Activated naive CD4-positive, alpha-beta T cell treated with anti-CD3 and anti-CD28 coated beads for 36 hours (primary cell): ENCODE data around the gene TMSB4Y. TPM values are rescaled to one million over a fixed set of nuclear protein-coding genes. Genes with fewer than 3 reads are reported as not detected.

Experiments
- CTCF ChIA-PET: fragments of 350-600 bp; sonication (Branson Sonifier 250); formaldehyde crosslinking; loops from one replicate; lab custom pipeline; 2021; ENCODE audit warnings: antibody characterized with exemption; lab: Charles Lee
- DNase-seq: peaks from one replicate; pipeline ENCODE4 v3.0.0-alpha.2; 2020
- H3K27ac Mint-ChIP-seq: one replicate; pipeline ENCODE4 v1.8.0; 2021; ENCODE audit warnings: mild to moderate bottlenecking, mixed read lengths
- H3K27me3 Mint-ChIP-seq: one replicate; pipeline ENCODE4 v1.8.0; 2021; ENCODE audit warnings: low read depth, mixed read lengths
- H3K36me3 Mint-ChIP-seq: one replicate; pipeline ENCODE4 v1.8.0; 2021; ENCODE audit warnings: low read depth, mixed read lengths
- H3K4me1 Mint-ChIP-seq: one replicate; pipeline ENCODE4 v1.8.0; 2021; ENCODE audit warnings: low read depth, mixed read lengths
- H3K4me3 Mint-ChIP-seq: one replicate; pipeline ENCODE4 v1.8.0; 2021; ENCODE audit warnings: mild to moderate bottlenecking, moderate library complexity, mixed read lengths
- H3K9me3 Mint-ChIP-seq: one replicate; pipeline ENCODE4 v1.8.0; 2021; ENCODE audit warnings: mixed read lengths
- intact Hi-C: fragments of 100-400 bp; cut with micrococcal nuclease; formaldehyde crosslinking; loops from one replicate; pipeline ENCODE4 v1.15.1; 2023
- total RNA-seq, 2 experiments: library from RNA; stranded (reverse); gene quantifications; one replicate each; pipeline ENCODE4 v1.2.3, GENCODE V29; 2021

TMSB4Y gene
- total RNA-seq: 1 to 10 TPM; 1.4 to 1.6 TPM

DNA sequence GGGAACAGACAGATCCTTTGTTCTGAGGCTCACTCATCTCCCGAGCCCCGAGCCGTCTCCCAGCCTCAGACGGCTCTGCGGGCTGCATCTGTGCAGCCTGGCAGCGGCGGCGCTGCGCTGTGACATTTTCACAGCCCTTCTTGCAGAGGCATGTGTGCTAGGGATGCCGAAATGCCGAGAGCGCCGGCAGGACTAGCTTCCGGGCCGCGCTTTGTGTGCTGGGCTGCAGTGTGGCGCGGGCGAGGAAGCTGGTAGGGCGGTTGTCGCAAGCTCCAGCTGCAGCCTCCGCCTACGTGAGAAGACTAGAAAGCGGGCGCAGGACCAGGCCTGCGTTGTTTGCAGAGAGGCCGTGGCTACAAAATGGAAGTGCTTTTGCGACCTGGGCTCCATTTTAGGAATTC is at the start of gene TMSB4Y:
TSS of gene TMSB4Y (plus strand) at position 332 of the 401 bp plus-strand sequence.
- CTCF ChIA-PET: no interaction called here
- Mint-ChIP-seq H3K4me1 (peaks cover 11% of the 10 kb centered on the region), H3K27me3 (no peaks in the 10 kb centered on the region), H3K9me3 (no peaks in the 10 kb centered on the region), H3K36me3 (no peaks in the 10 kb centered on the region), H3K4me3 (peak within 1 kb of the TSS; percentile 82), H3K27ac (peak within 1 kb of the TSS; percentile 91)
- peak; percentile 70 for DNase-seq
- intact Hi-C loops: loop anchor here (1.0 to 10.0 kb wide), 3 partner anchors 49 to 342 kb away; no protein-coding TSS in a partner anchor

DNA sequence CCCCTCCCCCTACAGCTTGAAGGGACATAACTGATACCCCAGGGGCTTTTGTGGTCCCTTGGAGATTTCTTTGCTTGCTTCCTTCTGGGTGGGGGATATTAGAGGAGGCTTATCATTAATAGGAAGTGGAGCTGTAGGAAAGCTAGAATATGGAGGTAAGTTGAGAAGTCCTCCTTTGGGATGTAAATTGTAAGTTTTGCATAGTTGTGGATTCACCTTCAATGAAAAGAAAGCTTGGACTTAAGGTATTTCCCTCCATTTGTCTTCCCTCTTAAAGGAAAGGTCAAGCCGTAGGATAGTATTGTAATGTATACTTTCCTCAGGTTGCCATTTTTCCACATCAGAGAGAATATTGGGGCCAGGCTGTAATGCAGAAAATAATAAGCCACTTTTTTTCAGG is 39.5 kb upstream of the TMSB4Y start:
- Mint-ChIP-seq H3K27ac (no peak overlapping the region), H3K9me3 (no peaks in the 10 kb centered on the region), H3K4me1 (no peaks in the 10 kb centered on the region), H3K36me3 (no peaks in the 10 kb centered on the region), H3K4me3 (no peak overlapping the region), H3K27me3 (no peaks in the 10 kb centered on the region)
- CTCF ChIA-PET: no interaction called here
- intact Hi-C loops: no loop called here
- DNase-seq: no peak

DNA sequence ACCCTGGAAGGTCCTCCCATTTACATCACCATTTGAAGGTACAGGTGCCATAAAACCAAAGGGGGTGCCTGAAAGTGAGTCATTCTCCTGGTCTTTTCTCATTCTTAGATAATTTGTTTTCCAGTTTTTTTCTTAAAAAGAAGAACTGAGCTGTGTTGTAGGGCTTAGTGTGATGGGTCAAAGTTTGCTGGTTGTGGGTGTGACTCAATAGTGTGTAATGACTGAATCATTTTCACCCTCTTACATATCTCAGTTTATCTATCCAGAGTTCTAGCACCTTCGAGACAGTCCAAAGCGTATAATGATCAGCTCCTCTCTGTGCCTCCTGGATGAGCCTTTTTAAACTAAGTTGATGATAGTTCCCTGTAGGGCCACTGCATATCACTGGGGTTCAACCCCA is 32.6 kb upstream of the TMSB4Y start:
- Mint-ChIP-seq H3K27me3 (no peaks in the 10 kb centered on the region), H3K4me3 (no peak overlapping the region), H3K36me3 (no peaks in the 10 kb centered on the region), H3K4me1 (no peaks in the 10 kb centered on the region), H3K9me3 (peaks cover 21% of the 10 kb centered on the region), H3K27ac (no peak overlapping the region)
- CTCF ChIA-PET: no interaction called here
- intact Hi-C loops: no loop called here
- DNase-seq: no peak

DNA sequence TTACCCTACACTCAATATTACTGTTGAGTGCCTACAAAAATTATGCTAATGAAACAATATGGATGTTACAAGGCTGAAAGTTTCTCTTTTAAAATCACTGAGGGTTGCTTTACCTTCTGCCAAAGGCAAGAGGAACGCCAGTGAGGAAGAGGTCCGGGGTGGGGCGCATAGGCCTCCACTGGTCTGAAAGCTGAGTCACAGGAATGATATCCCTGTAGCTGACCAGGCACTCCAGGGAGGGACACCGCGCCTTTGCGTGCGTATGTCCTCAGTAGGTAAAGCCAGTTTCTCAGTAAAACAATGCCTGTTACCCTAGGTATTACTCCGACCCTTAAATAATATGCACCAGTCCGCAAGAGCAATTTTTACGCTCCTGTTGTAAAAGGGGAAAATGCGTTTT is 1.4 kb upstream of the TMSB4Y start:
- DNase-seq: no peak
- Mint-ChIP-seq H3K27me3 (no peaks in the 10 kb centered on the region), H3K27ac (no peak overlapping the region), H3K4me3 (no peak overlapping the region), H3K36me3 (no peaks in the 10 kb centered on the region), H3K4me1 (peaks cover 9% of the 10 kb centered on the region), H3K9me3 (no peaks in the 10 kb centered on the region)
- CTCF ChIA-PET: no interaction called here
- intact Hi-C loops: loop anchor here (5.0 to 10.0 kb wide), 2 partner anchors 50 to 267 kb away; no protein-coding TSS in a partner anchor

DNA sequence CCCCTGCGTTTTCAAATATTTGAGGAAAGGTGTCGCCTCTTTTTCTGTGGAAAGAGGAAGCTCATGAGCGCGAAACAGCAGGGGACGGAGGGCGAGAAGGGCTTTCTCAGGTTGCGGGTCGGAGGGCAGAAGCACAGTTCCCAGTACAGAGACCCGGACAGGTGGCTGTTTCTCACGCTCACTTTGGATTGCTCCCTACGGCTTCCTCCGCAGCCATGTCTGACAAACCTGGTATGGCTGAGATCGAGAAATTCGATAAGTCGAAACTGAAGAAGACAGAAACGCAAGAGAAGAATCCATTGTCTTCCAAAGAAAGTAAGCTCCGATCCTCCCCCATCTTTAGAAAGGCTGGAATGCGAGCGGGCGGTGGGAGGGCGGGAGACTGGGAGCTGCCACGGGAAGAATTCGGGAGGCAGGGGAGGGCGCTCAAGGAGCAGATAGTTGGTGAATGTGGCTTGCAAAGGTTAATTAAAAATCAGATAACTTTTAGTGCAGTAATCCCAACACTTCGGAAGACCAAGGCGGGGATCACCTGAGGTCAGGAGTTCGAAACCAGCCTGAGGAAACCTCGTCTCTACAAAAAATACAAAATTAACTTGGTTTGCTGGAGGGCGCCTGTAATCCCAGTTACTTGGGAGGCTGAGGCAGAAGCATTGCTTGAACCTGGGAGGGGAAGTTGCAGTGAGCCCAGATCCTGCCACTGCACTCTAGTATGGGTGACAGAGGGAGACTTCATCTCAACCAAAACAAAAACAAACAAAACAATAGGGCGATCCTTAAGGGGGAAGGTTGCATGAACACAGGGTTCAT is 627 bp downstream of the TMSB4Y start:
- CTCF ChIA-PET: interaction anchor here (0.6 kb wide), 1 partner anchor 47 kb away, joined by 4 read pairs; no protein-coding TSS in a partner anchor
- intact Hi-C loops: loop anchor here (2.0 to 10.0 kb wide), 3 partner anchors 48 to 270 kb away; no protein-coding TSS in a partner anchor
- H3K27ac Mint-ChIP-seq: peak overlapping the region; percentile 91
- peaks cover 11% of the 10 kb centered on the region for H3K4me1 Mint-ChIP-seq
- no peaks in the 10 kb centered on the region for H3K9me3 Mint-ChIP-seq
- no peaks in the 10 kb centered on the region for H3K27me3 Mint-ChIP-seq
- no peaks in the 10 kb centered on the region for H3K36me3 Mint-ChIP-seq
- peak overlapping the region; percentile 82 for H3K4me3 Mint-ChIP-seq
- DNase-seq: peak; percentile 12

DNA sequence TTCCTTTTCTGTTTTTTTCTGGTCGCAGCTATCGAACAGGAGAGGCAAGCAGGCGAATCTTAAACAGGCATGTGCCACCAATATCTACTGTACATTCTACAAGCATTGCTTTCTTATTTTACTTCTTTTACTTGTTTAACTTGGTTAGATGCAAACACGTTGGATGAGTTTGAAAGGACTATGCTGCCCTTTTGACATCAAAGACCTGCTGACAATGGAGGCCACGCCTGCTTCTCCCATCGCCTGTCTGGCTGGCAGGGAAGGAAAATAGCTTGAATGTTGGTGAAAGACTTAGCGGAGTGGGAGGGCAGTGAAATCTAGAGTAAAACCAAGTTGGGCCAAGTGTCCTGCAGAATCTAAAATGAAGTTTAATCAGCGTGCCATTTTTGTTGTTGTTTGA is 1.5 kb downstream of the TMSB4Y start:
- no peaks in the 10 kb centered on the region for H3K36me3 Mint-ChIP-seq
- no peak for DNase-seq
- H3K4me1 Mint-ChIP-seq: peaks cover 11% of the 10 kb centered on the region
- H3K27ac Mint-ChIP-seq: no peak overlapping the region
- CTCF ChIA-PET: no interaction called here
- no peaks in the 10 kb centered on the region for H3K27me3 Mint-ChIP-seq
- intact Hi-C loops: loop anchor here (1.0 to 10.0 kb wide), 4 partner anchors 230 to 798 kb away; no protein-coding TSS in a partner anchor
- H3K4me3 Mint-ChIP-seq: peak overlapping the region; percentile 82
- no peaks in the 10 kb centered on the region for H3K9me3 Mint-ChIP-seq

DNA sequence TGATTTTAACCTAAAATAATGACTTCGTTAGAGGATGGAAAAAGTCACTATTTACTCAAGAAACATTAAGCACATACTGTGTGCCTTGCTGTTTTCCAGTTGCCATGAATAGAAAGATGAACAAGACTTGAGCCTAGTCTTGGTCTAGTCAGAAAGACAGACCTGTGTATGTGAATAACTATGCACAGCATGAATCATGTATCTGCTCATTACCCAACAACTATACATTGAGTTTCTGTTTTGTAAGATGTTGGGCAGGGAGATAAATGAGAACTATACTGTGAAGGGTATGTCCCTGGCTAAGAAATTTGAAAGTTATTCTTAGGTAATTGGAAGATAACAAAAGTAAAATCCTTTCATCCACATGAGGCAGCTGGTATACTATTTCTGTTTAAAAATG is 4.3 kb downstream of the TMSB4Y start:
- no peak for DNase-seq
- Mint-ChIP-seq H3K4me1 (peaks cover 13% of the 10 kb centered on the region), H3K27ac (no peak overlapping the region), H3K9me3 (no peaks in the 10 kb centered on the region), H3K27me3 (no peaks in the 10 kb centered on the region), H3K4me3 (no peak overlapping the region), H3K36me3 (peaks cover 2% of the 10 kb centered on the region)
- intact Hi-C loops: loop anchor here (5.0 to 10.0 kb wide), 2 partner anchors 273 to 801 kb away; no protein-coding TSS in a partner anchor
- CTCF ChIA-PET: interaction anchor here (1.1 kb wide), 1 partner anchor 24 kb away, joined by 3 read pairs; no protein-coding TSS in a partner anchor

DNA sequence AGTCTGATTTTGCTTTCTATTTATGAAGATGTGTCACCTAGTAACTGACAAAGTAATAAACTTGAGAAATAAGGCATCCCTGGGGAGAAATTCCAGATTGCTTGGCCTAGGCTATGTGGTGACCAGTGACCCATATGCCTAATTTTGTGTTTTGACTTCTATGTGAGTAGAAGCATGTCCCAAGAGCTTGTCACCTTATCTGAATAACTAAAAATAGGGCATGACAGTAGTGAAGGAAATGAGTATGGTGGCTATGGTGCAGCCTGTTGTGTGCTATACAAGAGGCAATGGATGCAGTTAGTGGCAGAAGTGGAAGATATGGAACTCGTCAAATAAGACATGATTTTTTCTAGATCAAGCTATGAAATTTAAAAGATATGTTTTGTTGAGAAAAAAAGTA is 15.3 kb downstream of the TMSB4Y start:
- Mint-ChIP-seq H3K27me3 (no peaks in the 10 kb centered on the region), H3K4me1 (no peaks in the 10 kb centered on the region), H3K36me3 (peaks cover 8% of the 10 kb centered on the region), H3K27ac (no peak overlapping the region), H3K9me3 (peaks cover 6% of the 10 kb centered on the region), H3K4me3 (no peak overlapping the region)
- intact Hi-C loops: no loop called here
- no peak for DNase-seq
- CTCF ChIA-PET: no interaction called here

DNA sequence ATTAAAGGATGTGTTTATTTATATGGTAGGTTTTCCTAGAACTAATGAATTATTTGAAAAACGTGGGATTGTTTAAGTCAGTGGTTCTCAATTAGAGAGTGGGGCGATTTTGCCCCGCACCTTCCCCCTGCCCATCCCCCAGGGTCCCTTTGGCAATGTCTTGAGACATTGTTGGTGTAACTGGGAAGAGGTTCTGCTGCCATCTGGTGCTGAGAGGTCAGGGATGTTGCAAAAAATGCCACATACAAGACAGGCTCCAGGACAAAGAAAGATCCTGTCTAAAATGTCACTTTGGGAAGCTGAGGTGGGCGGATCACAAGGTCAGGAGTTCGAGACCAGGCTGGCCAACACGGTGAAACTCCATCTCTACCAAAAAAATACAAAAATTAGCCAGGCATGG is 25.8 kb downstream of the TMSB4Y start:
- intact Hi-C loops: loop anchor here (1.0 kb wide), 2 partner anchors 228 to 293 kb away; no protein-coding TSS in a partner anchor
- H3K4me1 Mint-ChIP-seq: no peaks in the 10 kb centered on the region
- no peak overlapping the region for H3K4me3 Mint-ChIP-seq
- H3K9me3 Mint-ChIP-seq: peaks cover 3% of the 10 kb centered on the region
- H3K27me3 Mint-ChIP-seq: no peaks in the 10 kb centered on the region
- CTCF ChIA-PET: interaction anchor here (0.6 kb wide), 1 partner anchor 230 kb away, joined by 3 read pairs; no protein-coding TSS in a partner anchor
- peak; percentile 32 for DNase-seq
- no peak overlapping the region for H3K27ac Mint-ChIP-seq
- H3K36me3 Mint-ChIP-seq: no peaks in the 10 kb centered on the region

DNA sequence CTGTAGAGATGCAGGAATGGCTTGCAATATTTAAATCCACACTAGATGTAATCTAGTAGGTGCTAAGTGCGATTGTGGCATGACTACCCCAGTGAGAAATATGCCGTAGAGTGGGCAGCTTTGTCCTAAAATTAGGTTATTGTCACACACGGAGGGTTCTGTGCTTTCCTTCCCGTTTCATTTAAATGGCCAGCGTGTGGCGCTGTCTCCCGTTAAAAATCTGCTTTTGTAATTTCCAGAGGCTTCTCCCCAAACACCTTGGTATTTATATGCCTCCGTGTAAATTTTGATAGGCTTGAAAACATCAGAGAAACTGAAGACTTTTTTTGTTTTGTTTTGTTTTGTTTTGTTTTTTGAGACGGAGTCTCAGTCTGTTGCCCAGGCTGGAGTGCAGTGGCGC is 34.9 kb downstream of the TMSB4Y start:
- H3K4me3 Mint-ChIP-seq: no peak overlapping the region
- CTCF ChIA-PET: interaction anchor here (1.8 kb wide), 1 partner anchor 12 kb away, joined by 6 read pairs; no protein-coding TSS in a partner anchor
- intact Hi-C loops: loop anchor here (1.0 to 2.0 kb wide), 2 partner anchors 114 to 590 kb away; no protein-coding TSS in a partner anchor
- no peaks in the 10 kb centered on the region for H3K9me3 Mint-ChIP-seq
- H3K4me1 Mint-ChIP-seq: no peaks in the 10 kb centered on the region
- H3K36me3 Mint-ChIP-seq: no peaks in the 10 kb centered on the region
- no peak overlapping the region for H3K27ac Mint-ChIP-seq
- no peaks in the 10 kb centered on the region for H3K27me3 Mint-ChIP-seq
- peak; percentile 58 for DNase-seq

DNA sequence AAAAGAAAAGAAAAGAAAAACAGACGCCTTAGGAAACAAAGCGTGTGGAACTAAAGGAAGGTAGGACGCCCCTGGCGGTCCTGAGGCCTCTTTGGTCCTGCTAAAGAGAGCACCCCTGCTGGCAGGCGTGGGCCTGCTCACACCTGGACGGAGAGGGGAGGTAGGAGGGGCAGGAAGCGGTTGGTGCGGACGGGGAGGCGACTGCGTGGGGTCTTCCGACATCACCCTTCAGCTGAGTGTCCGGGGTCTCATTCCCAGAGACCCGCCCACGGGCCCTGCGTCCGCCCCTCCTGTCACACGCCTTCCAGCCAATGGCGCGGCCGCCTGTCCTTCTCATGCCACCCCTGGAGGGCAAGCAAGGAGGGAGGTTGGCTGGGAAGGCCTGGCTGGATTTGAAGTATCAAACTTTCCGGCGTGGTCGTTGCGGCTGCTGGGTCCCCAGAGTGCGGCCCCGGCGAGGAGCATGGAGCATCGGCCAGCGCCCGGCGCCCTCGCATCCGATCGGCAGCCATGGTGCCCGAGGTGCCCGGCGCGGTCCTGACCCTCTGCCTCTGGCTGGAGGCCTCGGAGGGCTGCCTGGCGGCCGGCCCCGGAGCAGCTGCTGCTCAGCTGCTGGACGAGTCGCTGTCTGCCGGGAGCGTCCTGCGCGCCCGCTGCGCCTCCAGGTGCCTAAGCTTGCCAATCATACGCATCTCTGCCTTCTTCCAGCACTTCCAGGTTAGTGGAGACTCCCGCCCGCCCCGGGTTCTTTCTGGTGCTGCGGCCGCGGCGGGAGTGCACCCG is 47.8 kb downstream of the TMSB4Y start:
- Mint-ChIP-seq H3K9me3 (no peaks in the 10 kb centered on the region), H3K4me1 (peaks cover 13% of the 10 kb centered on the region), H3K27me3 (no peaks in the 10 kb centered on the region), H3K27ac (no peak overlapping the region), H3K36me3 (no peaks in the 10 kb centered on the region), H3K4me3 (peak overlapping the region; percentile 76)
- intact Hi-C loops: loop anchor here (1.0 to 5.0 kb wide), 4 partner anchors 49 to 591 kb away; partner anchors contain the start of gene TMSB4Y
- peak; percentile 54 for DNase-seq
- CTCF ChIA-PET: interaction anchor here (0.7 kb wide), 2 partner anchors 47 to 471 kb away, joined by 4 read pairs; no protein-coding TSS in a partner anchor

DNA sequence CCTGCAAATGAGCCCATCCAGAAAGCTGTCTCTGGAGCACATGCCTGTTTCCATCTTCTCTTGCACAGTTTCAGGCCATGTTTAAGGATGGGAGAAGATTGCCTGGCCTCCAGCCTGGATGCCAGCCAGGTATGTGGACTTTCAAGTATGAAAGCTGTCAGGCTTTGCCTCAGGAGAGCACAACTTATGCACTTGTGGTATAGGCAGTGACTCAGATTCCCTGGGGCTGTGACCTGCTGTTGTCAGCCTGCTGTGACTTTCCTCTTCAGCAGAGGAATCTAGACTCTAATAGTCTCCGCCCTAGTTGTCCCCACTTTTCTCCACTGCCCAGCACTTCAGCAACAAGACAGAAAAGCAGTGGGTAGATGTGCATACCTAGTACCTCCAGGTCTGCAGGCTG is 51.0 kb downstream of the TMSB4Y start:
- intact Hi-C loops: loop anchor here (5.0 kb wide), 3 partner anchors 52 to 588 kb away; partner anchors contain the start of gene TMSB4Y
- H3K4me1 Mint-ChIP-seq: peaks cover 12% of the 10 kb centered on the region
- DNase-seq: no peak
- CTCF ChIA-PET: no interaction called here
- no peaks in the 10 kb centered on the region for H3K9me3 Mint-ChIP-seq
- H3K4me3 Mint-ChIP-seq: no peak overlapping the region
- no peaks in the 10 kb centered on the region for H3K36me3 Mint-ChIP-seq
- no peak overlapping the region for H3K27ac Mint-ChIP-seq
- no peaks in the 10 kb centered on the region for H3K27me3 Mint-ChIP-seq
